GM21423 (cell line): ENCODE measurements around the gene TRIM37.

Experiments
- ATAC-seq: cut with Tn5 transposase; IDR thresholded peaks from one replicate; pipeline ENCODE4 v1.9.1; 2021; ENCODE audit warnings: mild to moderate bottlenecking, moderate library complexity; ENCODE audit not compliant: unreplicated experiment

The TRIM37 gene

GRCh38 chr17:59037960-59038359, 68.7 kb downstream of the TRIM37 start:
- no peak for ATAC-seq

- ATAC-seq: no peak
Observed at GRCh38 chr17:59030811-59031210, 75.9 kb downstream of the TRIM37 start.

GRCh38 chr17:59028328-59028727, 78.4 kb downstream of the TRIM37 start:
- no peak for ATAC-seq

- ATAC-seq: no peak
Observed at GRCh38 chr17:59027750-59028149, 78.9 kb downstream of the TRIM37 start.

- no peak for ATAC-seq
Observed at GRCh38 chr17:59026176-59026939, 80.3 kb downstream of the TRIM37 start.

- no peak for ATAC-seq
Observed at GRCh38 chr17:59024916-59025315, 81.8 kb downstream of the TRIM37 start.

GRCh38 chr17:59018019-59018418, 88.7 kb downstream of the TRIM37 start:
- no peak for ATAC-seq

- no peak for ATAC-seq
Observed at GRCh38 chr17:59011975-59012374, 94.7 kb downstream of the TRIM37 start.

- no peak for ATAC-seq
Observed at GRCh38 chr17:59010026-59010425, 96.7 kb downstream of the TRIM37 start.

- ATAC-seq: no peak
Observed at GRCh38 chr17:59008737-59009136, 97.9 kb downstream of the TRIM37 start.

GRCh38 chr17:59007995-59008394, 98.7 kb downstream of the TRIM37 start:
- ATAC-seq: no peak

GRCh38 chr17:59004338-59005111, 102.2 kb downstream of the TRIM37 start:
- ATAC-seq: no peak

- ATAC-seq: no peak
Observed at GRCh38 chr17:59003860-59004259, 102.8 kb downstream of the TRIM37 start.

GRCh38 chr17:59002848-59003247, 103.8 kb downstream of the TRIM37 start:
- no peak for ATAC-seq

GRCh38 chr17:59002126-59002525, 104.6 kb downstream of the TRIM37 start:
- no peak for ATAC-seq

- peak; percentile 93 for ATAC-seq
Observed at GRCh38 chr17:59001158-59001814, 105.4 kb downstream of the TRIM37 start.

- ATAC-seq: no peak
Observed at GRCh38 chr17:59000022-59000421, 106.7 kb downstream of the TRIM37 start.

GRCh38 chr17:58999500-58999899, 107.2 kb downstream of the TRIM37 start:
- no peak for ATAC-seq

- ATAC-seq: no peak
Observed at GRCh38 chr17:58998871-58999270, 107.8 kb downstream of the TRIM37 start.

- no peak for ATAC-seq
Observed at GRCh38 chr17:58997756-58998553, 108.7 kb downstream of the TRIM37 start.

- ATAC-seq: no peak
Observed at GRCh38 chr17:58996968-58997367, 109.7 kb downstream of the TRIM37 start.
